ENCODE results near the gene GIGYF2.

The GIGYF2 gene

DNA sequence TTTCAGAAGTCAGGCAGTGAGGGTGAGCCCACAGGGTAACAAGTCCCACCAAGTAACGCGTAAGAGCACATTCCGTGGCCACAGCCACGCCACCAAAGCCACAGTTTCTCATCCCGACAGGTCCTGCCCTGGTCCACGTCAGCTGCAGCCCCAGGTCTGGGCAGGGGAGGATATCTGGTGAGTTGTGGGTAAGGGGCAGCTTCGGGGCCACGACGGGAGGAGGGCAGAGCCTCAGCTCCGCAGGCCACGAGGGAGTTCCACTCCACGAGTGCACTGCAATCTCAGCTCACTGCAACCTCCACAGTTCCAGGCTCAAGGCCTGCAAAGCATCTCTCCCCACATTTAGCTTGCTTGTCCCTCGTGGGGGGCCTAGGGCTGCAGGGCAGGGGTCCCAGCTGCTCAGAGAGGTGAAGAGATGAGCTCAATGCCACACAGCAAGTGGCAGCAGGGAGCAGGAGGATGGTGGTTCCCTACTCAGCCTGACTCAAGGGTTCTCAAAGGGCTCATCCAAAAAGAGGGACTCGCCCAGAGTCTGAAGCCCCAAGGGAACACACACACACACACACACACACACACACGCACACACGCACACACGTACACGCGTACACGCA lies 185.5 kb downstream of the GIGYF2 start:
- TF ChIP-seq, protein P1, sequence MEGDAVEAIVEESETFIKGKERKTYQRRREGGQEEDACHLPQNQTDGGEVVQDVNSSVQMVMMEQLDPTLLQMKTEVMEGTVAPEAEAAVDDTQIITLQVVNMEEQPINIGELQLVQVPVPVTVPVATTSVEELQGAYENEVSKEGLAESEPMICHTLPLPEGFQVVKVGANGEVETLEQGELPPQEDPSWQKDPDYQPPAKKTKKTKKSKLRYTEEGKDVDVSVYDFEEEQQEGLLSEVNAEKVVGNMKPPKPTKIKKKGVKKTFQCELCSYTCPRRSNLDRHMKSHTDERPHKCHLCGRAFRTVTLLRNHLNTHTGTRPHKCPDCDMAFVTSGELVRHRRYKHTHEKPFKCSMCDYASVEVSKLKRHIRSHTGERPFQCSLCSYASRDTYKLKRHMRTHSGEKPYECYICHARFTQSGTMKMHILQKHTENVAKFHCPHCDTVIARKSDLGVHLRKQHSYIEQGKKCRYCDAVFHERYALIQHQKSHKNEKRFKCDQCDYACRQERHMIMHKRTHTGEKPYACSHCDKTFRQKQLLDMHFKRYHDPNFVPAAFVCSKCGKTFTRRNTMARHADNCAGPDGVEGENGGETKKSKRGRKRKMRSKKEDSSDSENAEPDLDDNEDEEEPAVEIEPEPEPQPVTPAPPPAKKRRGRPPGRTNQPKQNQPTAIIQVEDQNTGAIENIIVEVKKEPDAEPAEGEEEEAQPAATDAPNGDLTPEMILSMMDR (IDR thresholded peaks at IDR 0.05; ENCODE audit: low read depth, low read length, missing control alignments): no peak
- no peak for DNase-seq (ENCODE audit: low read depth)
- H3K4me3 ChIP-seq (ENCODE audit: low read depth, low read length): no peak overlapping the region
- in situ Hi-C loops (cut with HindIII; ENCODE audit: low sequenced_read_pairs): no loop called here

GRCh38 chr2:232883116-232883721 lies 186.1 kb downstream of the GIGYF2 start:
- H3K4me3 ChIP-seq (ENCODE audit: low read depth, low read length): no peak overlapping the region
- in situ Hi-C loops (cut with HindIII; ENCODE audit: low sequenced_read_pairs): no loop called here

DNA sequence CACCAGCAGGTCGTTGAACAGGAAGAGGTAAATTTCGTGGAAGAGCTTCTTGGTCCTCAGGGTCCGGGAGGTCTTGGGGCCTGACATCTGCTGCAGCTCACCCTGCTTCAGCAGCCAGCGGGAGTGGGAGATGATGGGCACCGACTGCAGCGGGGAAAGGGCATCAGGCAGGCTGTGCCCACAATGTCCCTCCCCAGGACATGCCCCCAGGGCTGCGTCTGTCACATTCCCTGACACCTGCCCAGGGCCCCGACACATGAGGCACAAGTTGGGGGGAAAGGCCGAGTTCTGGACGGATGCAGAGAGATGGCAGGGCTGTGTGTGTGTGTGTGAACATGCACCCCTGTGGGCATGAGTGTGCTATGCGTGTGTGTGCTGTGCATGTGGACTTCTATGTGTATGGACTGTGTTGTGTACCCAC lies 186.9 kb downstream of the GIGYF2 start:
- no peak for DNase-seq (ENCODE audit: low read depth)
- no peak overlapping the region for H3K4me3 ChIP-seq (ENCODE audit: low read depth, low read length)
- TF ChIP-seq, protein P1 (IDR thresholded peaks at IDR 0.05; ENCODE audit: low read depth, low read length, missing control alignments): no peak
- in situ Hi-C loops (cut with HindIII; ENCODE audit: low sequenced_read_pairs): no loop called here

More at GRCh38 chr2:232883116-232883721, 186.1 kb downstream of the GIGYF2 start:
- no peak for DNase-seq (ENCODE audit: low read depth)
- TF ChIP-seq, protein P1 (IDR thresholded peaks at IDR 0.05; ENCODE audit: low read depth, low read length, missing control alignments): no peak

DNA sequence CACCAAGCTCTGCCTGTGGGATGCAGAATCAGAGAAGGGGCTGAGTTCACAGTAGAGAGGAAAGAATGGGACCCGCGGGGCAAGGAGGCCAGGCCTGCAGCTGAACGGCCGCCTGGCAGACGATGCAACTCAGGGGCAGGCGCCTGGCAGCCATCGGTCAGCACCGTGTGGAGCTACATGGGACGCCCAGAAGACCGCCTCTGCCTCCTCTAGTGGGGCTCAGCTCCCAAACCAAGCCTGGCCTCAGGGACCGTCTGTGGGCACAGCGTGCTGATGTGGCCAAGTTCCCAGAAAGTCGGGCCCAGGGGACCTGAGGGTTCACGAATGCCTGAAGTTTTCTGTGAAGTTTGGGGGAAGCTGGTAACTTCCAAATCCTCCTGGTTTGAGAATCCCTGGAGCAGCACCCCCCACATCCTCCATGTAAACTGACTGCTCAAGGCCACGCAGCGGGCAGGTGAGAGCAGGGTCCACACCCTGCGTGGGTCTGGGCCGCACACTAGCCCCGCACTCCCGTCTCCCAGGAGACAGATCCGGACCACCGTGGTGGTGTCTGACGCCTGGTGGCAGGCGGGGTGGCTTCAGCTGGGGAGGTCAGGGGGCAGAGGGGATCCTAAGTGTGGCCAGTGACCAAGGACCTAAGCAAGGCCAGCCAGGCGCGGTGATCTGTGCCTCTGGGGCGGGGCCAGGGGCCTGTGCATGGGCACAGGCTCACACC lies 187.6 kb downstream of the GIGYF2 start:
- H3K4me3 ChIP-seq (ENCODE audit: low read depth, low read length): no peak overlapping the region
- DNase-seq (ENCODE audit: low read depth): no peak
- TF ChIP-seq, protein P1 (IDR thresholded peaks at IDR 0.05; ENCODE audit: low read depth, low read length, missing control alignments): no peak
- in situ Hi-C loops (cut with HindIII; ENCODE audit: low sequenced_read_pairs): no loop called here

DNA sequence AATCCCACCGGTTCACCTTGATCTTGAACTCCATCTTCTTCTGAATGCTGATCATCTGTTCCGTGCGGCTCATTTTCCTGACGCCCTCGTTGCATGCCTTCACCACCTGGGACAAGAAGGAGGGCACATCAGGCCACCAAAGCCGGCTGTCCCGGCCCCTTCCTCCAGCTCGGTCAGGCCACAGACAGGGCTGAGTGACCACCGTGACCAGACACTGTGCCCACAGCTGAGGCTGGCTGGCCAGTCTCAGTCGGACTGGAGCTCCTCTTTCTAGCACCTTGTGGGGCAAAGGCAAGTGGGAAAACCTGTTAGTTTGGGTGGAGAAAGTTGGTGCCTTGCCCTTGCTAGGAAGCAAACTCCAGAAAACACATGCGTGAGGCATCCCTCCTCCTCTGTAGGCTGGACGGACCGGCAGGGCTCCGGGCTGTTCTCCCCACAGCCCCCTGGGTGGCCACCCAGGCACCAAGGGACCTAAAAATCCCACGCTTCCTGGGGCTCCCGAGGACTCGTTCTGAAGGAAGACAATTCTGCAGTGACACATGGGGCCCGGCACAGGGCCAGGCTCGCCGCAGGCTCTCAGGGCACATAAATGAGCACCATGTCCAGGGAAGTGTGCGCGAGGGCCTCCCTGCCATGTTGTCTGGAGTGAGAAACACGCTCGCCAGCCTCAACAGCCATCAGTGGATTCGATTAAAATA lies 188.3 kb downstream of the GIGYF2 start:
- H3K4me3 ChIP-seq (ENCODE audit: low read depth, low read length): no peak overlapping the region
- no peak for DNase-seq (ENCODE audit: low read depth)
- TF ChIP-seq, protein P1 (IDR thresholded peaks at IDR 0.05; ENCODE audit: low read depth, low read length, missing control alignments): no peak
- in situ Hi-C loops (cut with HindIII; ENCODE audit: low sequenced_read_pairs): no loop called here

DNA sequence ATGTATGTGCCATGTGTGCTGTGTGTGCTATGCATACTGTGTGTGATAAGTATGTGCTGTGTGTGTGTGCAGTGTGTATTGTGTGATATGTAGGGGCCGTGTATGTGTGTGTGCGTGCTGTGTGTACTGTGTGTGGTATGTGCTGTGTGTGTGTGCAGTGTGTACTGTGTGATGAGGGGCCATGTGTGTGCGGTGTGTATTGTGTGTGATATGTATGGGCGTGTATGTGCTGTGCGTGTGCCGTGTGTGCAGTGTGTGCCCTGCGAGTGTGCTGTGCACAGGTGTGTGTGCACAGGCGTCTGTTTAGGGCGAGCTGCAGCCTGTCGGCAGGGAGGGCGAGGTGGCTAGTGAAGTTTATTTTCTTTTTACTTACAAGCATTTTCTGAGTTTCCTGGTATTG lies 189.0 kb downstream of the GIGYF2 start:
- H3K4me3 ChIP-seq (ENCODE audit: low read depth, low read length): no peak overlapping the region
- TF ChIP-seq, protein P1 (IDR thresholded peaks at IDR 0.05; ENCODE audit: low read depth, low read length, missing control alignments): no peak
- no peak for DNase-seq (ENCODE audit: low read depth)
- in situ Hi-C loops (cut with HindIII; ENCODE audit: low sequenced_read_pairs): no loop called here
